ENCODE measurements around the gene BTRC.

BTRC gene

GRCh38 chr10:101452176-101452575 is 98.2 kb downstream of the BTRC start:
- no peak for TF ChIP-seq Cebpa-rat (IDR thresholded peaks at IDR 0.05)
- H3K27ac ChIP-seq = no peak overlapping the region
- no peak overlapping the region for H3K4me2 ChIP-seq
- no peak overlapping the region for H3K9ac ChIP-seq
- H3K9me3 ChIP-seq = no peaks in the 10 kb centered on the region
- H4K20me1 ChIP-seq = peaks cover 98% of the 10 kb centered on the region
- H3K27me3 ChIP-seq = no peaks in the 10 kb centered on the region
- H3K36me3 ChIP-seq = no peaks in the 10 kb centered on the region
- H3K4me3 ChIP-seq = no peak overlapping the region
- 0 out of 2 replicates have a peak, but pooled peaks cover 9% of the 10 kb centered on the region for H3K4me1 ChIP-seq

DNA sequence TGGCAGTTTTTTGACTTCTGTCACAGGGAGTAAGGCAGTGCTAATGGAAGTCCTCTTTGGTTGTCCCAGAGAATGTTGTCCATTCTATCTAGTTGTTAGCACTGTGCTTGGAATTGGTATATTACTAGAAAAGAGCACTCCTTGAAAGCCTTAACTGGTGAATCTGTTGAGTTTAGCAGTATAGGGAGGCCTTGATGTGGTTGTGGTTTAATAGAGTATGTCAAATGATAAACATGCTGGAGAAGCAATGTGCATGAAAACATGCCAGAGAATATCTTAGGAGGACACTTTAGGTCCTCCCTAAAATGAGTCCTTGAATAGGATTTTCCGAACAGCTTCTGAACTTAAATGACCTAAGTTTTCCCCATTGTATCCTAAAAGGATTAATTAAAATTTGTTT is 98.6 kb downstream of the BTRC start:
- 0 out of 2 replicates have a peak, but pooled peaks cover 9% of the 10 kb centered on the region for H3K4me1 ChIP-seq
- H3K4me2 ChIP-seq = no peak overlapping the region
- H3K36me3 ChIP-seq = no peaks in the 10 kb centered on the region
- no peak overlapping the region for H3K27ac ChIP-seq
- H3K27me3 ChIP-seq = no peaks in the 10 kb centered on the region
- H3K9me3 ChIP-seq = no peaks in the 10 kb centered on the region
- H3K9ac ChIP-seq = no peak overlapping the region
- no peak for TF ChIP-seq Cebpa-rat (IDR thresholded peaks at IDR 0.05)
- no peak overlapping the region for H3K4me3 ChIP-seq
- peaks cover 98% of the 10 kb centered on the region for H4K20me1 ChIP-seq

DNA sequence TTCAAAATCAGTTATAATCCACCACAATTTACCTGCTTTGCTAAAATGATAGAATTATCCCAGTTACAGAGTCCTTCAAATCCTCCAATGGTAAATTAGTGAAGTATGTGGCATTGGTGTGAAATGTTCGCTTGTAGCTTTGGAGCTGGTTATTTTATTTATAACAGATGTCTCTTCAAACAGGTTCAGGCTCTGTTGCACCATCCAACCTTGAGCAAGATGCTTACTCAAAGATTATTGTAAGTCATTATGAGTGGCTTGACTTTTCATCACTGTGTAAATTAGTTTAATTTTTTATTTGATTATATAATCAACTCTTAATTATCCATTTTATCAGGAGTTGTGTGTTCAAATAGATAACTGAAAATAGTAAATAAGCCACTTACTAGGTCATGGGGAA is 99.4 kb downstream of the BTRC start:
- H3K9me3 ChIP-seq = no peaks in the 10 kb centered on the region
- H3K4me3 ChIP-seq = no peak overlapping the region
- H3K27ac ChIP-seq = no peak overlapping the region
- no peaks in the 10 kb centered on the region for H3K27me3 ChIP-seq
- H3K36me3 ChIP-seq = no peaks in the 10 kb centered on the region
- H3K9ac ChIP-seq = no peak overlapping the region
- H3K4me1 ChIP-seq = 0 out of 2 replicates have a peak, but pooled peaks cover 9% of the 10 kb centered on the region
- H3K4me2 ChIP-seq = no peak overlapping the region
- no peak for TF ChIP-seq Cebpa-rat (IDR thresholded peaks at IDR 0.05)
- H4K20me1 ChIP-seq = peaks cover 100% of the 10 kb centered on the region

GRCh38 chr10:101453791-101454718 is 100.1 kb downstream of the BTRC start:
- Histone ChIP-seq H3K9me3 (no peaks in the 10 kb centered on the region), H3K4me3 (no peak overlapping the region), H3K27me3 (no peaks in the 10 kb centered on the region), H3K36me3 (no peaks in the 10 kb centered on the region), H3K4me1 (0 out of 2 replicates have a peak, but pooled peaks cover 9% of the 10 kb centered on the region), H3K9ac (no peak overlapping the region), H3K4me2 (no peak overlapping the region), H3K27ac (no peak overlapping the region), H4K20me1 (peaks cover 100% of the 10 kb centered on the region)
- no peak for TF ChIP-seq Cebpa-rat (IDR thresholded peaks at IDR 0.05)

- Histone ChIP-seq H3K4me1 (no peaks in the 10 kb centered on the region), H3K9ac (no peak overlapping the region), H3K4me2 (no peak overlapping the region), H3K27ac (no peak overlapping the region), H4K20me1 (peaks cover 88% of the 10 kb centered on the region), H3K9me3 (no peaks in the 10 kb centered on the region), H3K27me3 (no peaks in the 10 kb centered on the region), H3K4me3 (no peak overlapping the region), H3K36me3 (0 out of 2 replicates have a peak, but pooled peaks cover 5% of the 10 kb centered on the region)
- no peak for TF ChIP-seq Cebpa-rat (IDR thresholded peaks at IDR 0.05)
Measured at GRCh38 chr10:101458869-101459268, 104.9 kb downstream of the BTRC start.

DNA sequence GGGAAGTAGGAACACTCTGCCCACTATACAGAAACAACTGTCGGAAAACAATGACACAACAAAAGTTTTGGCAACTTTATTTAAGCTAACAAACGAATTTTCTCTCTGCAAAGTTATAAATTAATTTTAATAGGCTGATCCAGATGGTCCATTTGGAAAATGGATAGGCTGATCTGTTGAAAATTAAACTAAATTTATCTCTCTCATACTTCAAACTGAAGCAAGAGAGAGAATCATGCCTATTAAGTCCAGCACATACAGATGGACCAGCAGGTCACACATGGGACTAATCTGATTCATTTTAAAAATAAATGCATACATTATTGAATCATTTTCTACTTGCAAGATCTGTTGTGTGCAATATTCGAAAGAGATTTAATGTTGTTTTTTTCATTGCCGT is 110.1 kb downstream of the BTRC start:
- no peak overlapping the region for H3K4me2 ChIP-seq

DNA sequence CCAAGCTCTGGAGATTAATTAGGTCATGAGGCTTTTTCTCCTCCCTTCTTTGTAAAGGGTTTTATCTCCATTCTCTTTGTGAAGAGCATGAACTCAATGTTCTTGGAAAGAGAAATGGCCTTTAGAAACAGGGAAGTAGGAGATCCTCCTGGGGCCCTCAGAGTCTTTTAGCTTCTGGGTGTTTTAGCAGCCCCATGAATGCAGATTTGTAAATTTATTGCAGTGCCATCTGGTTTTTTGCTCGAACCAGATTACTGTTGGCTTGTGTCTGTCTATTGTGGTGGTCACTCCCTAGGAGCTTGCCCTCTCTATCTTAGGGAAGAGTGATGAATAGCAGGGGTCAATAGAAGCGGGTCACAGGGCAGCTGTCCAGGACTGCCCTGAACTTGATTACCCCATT is 110.6 kb downstream of the BTRC start:
- no peak for TF ChIP-seq Cebpa-rat (IDR thresholded peaks at IDR 0.05)
- Histone ChIP-seq H3K4me2 (no peak overlapping the region), H3K4me3 (no peak overlapping the region), H3K9ac (no peak overlapping the region), H3K4me1 (no peaks in the 10 kb centered on the region), H4K20me1 (peaks cover 62% of the 10 kb centered on the region), H3K9me3 (no peaks in the 10 kb centered on the region), H3K27me3 (no peaks in the 10 kb centered on the region), H3K27ac (no peak overlapping the region), H3K36me3 (0 out of 2 replicates have a peak, but pooled peaks cover 5% of the 10 kb centered on the region)

More for the DNA sequence above, 110.1 kb downstream of the BTRC start:
- Histone ChIP-seq H3K4me3 (no peak overlapping the region), H4K20me1 (peaks cover 65% of the 10 kb centered on the region), H3K9me3 (no peaks in the 10 kb centered on the region), H3K4me1 (no peaks in the 10 kb centered on the region), H3K27me3 (no peaks in the 10 kb centered on the region), H3K36me3 (0 out of 2 replicates have a peak, but pooled peaks cover 5% of the 10 kb centered on the region), H3K27ac (no peak overlapping the region), H3K9ac (no peak overlapping the region)
- TF ChIP-seq Cebpa-rat (IDR thresholded peaks at IDR 0.05) = no peak

- no peaks in the 10 kb centered on the region for H3K27me3 ChIP-seq
- H3K4me1 ChIP-seq = no peaks in the 10 kb centered on the region
- no peak for TF ChIP-seq Cebpa-rat (IDR thresholded peaks at IDR 0.05)
- no peak overlapping the region for H3K4me2 ChIP-seq
- no peak overlapping the region for H3K4me3 ChIP-seq
- H4K20me1 ChIP-seq = peaks cover 46% of the 10 kb centered on the region
- H3K27ac ChIP-seq = no peak overlapping the region
- H3K36me3 ChIP-seq = 0 out of 2 replicates have a peak, but pooled peaks cover 5% of the 10 kb centered on the region
- no peaks in the 10 kb centered on the region for H3K9me3 ChIP-seq
- H3K9ac ChIP-seq = no peak overlapping the region
Measured at GRCh38 chr10:101466016-101466912, 112.3 kb downstream of the BTRC start.

DNA sequence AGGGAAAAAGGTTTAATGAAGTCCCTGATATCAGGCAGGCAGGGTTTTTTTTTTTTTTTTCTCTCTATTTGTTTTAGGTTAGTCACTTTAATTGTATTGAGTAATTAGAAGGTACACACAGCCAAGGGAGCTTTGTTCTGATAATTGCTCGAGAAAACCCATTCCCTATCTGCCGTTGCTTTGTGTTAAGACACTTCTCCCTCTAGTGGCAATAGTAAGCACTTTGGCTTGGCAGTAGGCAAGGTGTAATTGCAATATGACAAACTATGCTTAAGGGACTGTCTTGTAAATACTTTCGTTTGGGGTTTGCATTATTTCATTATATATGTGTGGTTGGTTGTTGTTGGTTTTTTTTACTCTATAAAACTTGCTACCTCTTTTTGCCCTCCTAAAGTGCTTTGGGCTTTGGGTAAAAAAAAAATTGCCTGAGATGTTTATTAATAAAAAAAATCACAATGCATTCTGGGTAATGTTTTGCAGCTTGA is 113.4 kb downstream of the BTRC start:
- no peak overlapping the region for H3K4me3 ChIP-seq
- H3K4me1 ChIP-seq = no peaks in the 10 kb centered on the region
- H3K27ac ChIP-seq = no peak overlapping the region
- H3K36me3 ChIP-seq = 0 out of 2 replicates have a peak, but pooled peaks cover 5% of the 10 kb centered on the region
- TF ChIP-seq Cebpa-rat (IDR thresholded peaks at IDR 0.05) = no peak
- no peak overlapping the region for H3K9ac ChIP-seq
- H3K4me2 ChIP-seq = no peak overlapping the region
- H3K27me3 ChIP-seq = no peaks in the 10 kb centered on the region
- H3K9me3 ChIP-seq = no peaks in the 10 kb centered on the region
- peaks cover 43% of the 10 kb centered on the region for H4K20me1 ChIP-seq

All from BLaER1 (cell line).